GM18508 (cell line): ENCODE measurements around the gene BAHCC1.
"Not testable (repeated sequence)": the region's sequence is repeated elsewhere in the genome, so short reads cannot be mapped to it uniquely, and the experiment has no call there.

Source experiments
- ATAC-seq: cut with Tn5 transposase; IDR thresholded peaks from one replicate; pipeline ENCODE4 v1.9.1; 2021; ENCODE audit warnings: moderate number of reproducible peaks; ENCODE audit not compliant: insufficient read depth, unreplicated experiment

BAHCC1 gene

DNA sequence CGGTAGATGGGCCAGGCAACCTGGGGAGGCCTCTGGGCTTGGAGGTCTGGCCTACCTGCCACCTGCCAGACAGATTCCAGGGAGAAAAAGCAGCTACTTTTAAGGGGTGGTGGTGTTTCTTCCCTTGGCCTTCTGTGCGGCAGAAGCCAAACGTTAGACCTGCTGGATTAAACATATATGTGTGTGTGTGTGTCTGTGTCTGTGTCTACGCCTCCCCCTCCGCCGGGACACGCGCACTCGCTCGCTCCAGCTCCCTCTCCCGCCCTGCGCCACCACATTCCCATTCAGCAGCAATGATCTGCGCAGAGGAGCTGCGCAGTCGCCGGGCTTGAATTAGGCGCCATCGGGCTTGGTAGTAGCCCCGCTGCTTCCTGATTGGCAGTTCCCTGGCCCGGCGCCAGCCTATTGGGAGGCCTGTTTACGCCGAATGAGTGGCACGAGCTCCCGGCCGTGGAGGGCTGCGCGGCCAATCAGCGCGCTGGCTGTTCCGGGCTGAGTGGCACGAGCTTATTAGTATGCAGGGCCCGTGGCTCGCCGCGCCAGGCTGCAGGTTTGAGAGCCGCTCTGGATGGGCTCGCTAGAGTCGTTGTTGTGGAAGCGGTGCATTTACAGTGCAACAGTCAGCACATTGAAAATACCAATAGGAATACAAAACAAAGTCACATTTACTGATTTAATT lies at the start of gene BAHCC1:
Gene BAHCC1 (plus strand): TSS at position 537 of the 679 bp plus-strand sequence. CDS start 4,283 bp downstream, outside the sequence.
- no peak for ATAC-seq

DNA sequence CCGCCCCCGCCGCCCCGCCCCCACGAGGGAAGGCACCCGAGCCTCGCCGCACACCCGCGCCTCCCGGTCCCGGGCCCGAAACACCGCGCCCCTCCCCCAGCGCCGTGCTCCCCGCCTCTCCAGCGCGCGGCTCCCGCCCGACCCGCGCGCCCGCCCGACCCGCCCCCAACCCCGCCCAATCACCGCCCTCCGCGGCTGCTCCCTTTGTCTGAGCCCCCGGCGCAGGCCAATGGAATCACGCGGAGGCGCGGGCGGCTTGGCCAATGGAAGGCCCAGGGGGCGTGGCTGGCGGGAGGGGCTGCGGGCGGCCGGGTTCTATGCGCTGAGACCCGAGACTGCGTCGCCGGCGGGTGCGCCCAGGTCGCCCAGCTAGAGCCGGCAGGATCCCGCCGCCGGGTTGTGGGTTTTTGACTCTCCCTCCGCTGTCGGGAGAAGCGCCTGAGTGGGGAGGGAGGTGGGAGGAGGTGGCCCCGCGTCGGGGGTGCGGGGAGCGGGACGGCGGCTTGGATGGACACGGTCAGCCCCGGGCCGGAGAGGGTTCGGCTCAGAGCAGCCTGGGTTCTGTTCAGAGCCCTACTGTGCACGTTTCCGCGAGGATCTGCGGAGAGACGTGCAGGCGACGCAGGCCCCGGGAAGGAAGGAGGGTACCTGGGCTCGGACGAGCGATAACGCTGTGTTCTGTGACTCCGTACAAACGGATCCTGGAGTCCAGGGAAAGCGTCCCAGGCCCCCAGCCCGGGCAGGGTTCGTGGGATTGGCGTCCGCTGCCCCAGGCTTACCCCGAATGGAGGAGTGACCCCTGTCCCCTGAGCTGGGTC lies 49.0 kb upstream of the BAHCC1 start:
- ATAC-seq: no peak

DNA sequence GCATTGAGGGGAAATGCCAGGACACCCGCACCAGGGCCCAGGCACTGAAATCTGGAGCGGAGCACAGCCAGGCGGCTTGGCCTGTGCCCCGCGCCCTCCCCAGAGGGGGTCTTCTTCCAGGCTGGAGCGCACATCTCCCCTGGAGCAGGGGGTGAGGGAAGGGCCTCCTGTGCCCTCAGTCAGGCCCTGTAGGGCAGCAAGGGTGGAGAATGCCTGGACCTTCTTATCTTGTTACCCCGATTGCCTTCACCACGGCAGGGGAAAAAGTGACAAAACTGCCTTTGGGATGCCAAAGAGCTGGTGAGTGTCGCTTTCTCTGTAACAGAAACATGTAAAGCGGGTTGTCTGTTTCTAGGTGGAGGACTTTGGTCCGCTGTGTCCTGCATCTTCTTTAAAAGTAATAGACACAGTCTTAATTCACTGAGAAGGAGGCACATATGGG lies 48.3 kb upstream of the BAHCC1 start:
- ATAC-seq: no peak

DNA sequence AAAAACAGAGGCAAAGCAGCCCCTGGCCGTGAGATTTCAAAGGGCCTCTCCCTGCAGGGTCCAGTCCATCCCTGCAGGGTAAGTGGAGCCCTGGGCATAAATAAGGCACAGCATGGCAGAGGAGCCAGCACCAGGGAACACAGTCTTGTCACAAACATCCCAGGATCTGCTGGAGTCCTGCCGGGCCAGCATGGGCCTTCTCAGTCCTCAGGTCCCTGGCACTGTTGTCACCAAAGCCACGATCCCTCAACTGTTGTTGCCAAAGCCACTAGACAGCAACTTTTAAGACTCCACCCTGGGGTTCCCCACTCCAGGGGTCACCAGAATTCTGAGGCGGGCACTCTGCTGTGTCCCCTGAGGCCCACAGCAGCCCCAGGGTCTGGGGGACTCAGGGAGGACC lies 47.8 kb upstream of the BAHCC1 start:
- no peak for ATAC-seq

DNA sequence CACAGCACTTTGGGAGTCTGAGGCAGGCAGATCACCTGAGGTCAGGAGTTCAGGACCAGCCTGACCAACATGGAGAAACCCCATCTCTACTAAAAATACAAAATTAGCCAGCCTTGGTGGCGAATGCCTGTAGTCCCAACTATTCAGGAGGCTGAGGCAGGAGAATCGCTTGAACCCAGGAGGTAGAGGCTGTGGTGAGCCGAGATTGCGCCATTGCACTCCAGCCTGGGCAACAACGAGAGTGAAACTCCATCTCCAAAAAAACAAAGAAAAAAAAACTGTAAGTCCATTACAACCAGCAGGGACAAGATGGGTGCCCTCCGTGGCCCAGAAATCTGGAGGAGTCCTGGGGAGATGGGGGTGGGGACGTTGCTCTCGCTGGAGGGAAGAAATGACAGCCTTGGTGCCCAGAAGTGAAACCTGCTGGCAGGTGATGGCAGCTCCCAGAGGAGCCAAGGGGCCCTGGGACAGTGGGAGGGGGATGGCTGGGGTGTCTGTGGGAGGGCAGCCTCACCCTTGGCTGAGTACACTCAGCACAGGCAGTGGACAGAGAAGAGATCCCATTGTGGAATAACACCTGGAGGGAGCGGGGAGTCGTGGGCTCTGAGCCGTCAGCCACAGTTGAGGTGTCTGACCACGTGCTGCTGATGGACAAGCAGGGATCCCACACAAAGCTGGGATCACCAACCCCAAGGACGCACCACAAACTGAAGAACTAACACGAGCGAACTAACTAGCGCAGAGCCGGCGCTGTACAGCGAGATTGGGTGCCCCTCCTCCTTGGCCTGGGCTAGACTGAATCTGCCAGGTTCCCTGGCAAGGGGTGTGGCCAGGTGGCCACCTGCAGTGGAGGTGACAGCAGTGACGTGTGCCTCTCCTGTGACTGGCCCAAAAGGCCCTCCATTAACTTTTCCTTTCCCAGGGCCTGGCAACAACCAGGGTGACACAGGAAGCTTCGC lies 46.9 kb upstream of the BAHCC1 start:
- no peak for ATAC-seq

DNA sequence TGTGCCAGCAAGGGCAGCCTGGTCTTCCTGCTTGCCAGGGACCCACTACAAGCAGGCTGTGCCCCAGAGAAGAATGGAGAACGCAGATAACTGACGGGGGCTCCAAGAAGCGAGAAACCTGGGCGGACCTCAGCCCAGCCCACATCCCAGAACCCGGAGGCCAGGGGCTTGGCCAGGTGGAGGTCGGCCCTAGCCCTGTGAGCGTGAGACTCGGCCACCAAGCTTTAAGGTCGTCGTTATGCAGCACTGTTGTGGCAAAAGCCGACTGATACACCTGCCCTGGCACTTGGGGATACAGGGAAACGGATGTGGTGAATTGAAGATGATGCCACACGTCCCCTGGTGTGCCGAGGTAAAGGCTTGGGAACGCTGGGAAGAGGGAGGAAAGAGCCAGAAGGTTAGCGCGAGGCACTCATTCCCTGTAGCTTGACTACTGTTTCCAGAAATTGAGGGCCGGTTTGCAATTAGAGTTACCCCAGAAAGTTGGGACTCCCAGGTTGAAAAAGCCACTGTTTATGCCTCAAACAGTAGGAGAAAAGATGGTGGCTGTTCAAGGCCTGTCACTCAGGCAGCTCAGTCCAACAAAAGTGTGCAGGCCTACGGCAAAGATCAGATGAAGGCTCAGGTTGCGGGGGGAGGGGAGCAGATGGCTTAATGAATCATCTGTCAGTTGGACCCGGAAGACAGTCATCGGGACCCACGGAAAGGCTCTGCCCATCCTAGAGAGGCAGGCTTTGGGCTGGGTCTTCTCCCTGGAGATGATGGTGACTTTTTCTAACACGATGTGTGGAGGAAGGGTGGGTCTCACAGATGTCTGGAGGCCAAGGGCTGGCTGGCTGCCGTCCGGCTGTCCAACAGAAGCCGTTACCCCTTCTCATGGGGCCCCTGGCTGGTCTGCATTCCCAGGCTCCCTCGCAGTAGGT lies 45.6 kb upstream of the BAHCC1 start:
- no peak for ATAC-seq

DNA sequence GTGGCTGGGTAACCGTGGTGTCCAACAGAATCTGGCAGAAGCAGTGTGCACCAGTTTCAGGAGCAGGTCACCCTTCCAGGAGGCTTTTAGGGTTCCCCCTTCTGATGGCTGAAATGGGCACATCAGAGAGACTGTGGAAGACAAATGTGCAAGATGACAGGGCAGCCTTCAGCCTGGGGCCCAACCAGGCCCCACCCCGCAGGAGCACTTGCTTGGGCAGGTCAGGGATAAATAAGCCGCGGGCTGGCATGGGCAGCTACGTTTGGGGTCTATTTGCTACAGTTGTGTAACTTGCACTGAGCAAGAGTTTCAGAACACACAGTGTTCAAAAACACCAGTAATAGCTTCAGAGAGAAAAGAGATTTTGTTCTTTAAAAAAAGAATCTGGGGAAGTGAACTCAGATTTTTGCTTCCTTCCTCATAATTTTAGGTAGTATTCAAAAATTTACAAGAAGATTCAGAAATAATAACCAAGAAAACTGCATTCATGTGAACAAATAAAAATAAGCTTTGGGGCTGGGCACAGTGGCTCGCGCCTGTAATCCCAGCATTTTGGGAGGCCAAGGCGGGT lies 44.9 kb upstream of the BAHCC1 start:
- ATAC-seq: no peak

DNA sequence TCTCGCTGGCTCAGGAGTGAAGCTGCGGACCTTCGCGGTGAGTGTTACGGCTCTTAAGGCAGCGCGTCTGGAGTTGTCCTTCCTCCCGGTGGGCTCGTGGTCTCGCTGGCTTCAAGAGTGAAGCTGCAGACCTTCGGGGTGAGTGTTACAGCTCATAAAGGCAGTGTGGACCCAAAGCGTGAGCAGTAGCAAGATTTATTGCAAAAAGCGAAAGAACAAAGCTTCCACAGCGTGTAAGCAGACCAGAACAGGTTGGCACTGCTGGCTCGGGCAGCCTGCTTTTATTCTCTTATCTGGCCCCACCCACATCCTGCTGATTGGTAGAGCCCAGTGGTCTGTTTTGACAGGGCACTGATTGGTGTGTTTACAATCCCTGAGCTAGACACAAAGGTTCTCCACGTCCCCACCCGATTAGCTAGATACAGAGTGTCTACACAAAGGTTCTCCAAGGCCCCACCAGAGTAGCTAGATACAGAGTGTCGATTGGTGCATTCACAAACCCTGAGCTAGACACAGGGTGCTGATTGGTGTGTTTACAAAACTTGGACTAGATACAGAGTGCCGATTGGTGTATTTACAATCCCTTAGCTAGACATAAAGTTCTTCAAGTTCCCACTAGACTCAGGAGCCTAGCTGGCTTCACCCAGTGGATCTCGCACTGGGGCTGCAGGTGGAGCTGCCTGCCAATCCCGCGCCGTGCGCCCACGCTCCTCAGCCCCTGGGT lies 43.8 kb upstream of the BAHCC1 start:
- not testable (repeated sequence) for ATAC-seq

DNA sequence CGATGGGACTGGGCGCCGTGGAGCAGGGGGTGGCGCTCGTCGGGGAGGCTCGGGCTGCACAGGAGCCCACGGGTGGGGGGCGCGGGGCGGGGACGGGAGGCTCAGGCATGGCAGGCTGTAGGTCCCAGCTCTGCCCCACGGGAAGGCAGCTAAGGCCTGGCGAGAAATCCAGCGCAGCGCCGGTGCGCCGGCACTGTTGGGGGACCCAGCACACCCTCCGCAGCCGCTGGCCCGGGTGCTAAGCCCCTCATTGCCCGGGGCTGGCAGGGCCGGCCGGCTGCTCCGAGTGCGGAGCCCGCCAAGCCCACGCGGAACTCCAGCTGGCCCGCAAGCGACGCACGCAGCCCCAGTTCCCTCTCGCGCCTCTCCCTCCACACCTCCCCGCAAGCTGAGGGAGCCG lies 43.2 kb upstream of the BAHCC1 start:
- not testable (repeated sequence) for ATAC-seq

DNA sequence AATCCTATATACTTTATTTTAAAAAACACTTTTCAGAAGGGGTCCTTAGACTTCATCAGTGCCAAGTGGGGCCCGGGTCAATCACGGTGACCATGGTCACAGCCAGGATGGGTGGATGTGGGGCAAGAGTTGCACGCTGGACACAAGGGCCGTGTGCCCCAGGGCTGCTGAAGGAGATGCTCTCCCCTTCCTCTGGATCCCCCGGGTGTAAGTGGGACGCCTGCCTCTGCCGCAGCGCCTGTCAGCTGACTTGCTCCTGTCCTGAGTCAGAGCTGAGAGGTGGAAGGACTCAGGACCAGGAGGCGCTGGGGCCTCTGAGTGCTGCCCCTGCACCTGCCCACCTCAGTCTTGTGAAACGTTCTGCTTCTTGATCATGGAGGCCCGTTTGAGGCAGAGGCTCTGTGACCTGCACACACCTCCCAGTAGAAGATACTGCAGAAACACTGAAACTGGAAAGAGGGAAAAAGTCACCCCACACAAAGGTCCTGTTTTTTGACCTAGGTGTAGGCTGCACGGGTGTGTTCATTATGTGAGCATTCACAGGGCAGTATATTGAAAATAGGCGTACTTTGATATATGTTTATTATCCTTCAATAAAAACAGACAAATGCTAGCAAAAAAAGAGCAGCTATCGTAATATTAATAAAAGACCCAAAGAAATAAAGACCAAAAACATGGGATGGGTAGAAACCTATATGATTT lies 40.9 kb upstream of the BAHCC1 start:
- no peak for ATAC-seq

DNA sequence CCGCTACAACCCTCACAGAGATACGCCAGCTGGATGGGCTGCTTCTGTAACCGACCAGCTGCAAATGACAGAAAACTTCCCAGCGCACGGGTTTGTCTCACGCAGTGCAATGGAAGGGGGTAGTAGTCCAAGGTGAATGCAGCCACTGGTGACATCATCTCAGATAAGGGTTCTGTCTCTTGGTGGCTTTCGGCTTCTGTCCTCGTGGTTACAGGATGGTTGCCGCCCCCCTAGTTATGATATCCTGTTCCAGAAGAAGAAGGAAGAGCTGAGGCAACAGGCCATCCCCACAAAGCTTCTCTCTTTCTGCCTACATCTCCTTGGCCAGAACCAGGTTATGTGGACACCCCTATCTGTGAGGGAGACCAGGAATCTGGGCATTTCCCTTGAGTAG lies 40.3 kb upstream of the BAHCC1 start:
- no peak for ATAC-seq

DNA sequence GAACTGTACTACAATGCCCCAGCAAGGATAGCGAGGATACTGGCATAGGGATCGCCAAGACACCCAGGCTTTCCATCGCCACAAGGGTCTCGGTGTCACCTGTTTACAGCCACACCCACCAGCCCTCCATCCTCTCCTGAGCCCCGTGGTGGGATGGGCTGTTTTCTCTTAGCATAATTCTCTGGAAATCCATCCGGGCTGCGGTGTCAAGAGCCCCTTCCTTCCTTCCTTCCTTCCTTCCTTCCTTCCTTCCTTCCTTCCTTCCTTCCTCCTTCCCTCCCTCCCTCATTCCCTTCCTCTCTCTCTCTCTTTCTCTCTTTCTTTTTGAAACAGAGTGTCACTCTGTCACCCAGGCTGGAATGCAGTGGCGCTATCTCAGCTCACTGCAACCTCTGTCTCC lies 36.0 kb upstream of the BAHCC1 start:
- no peak for ATAC-seq

DNA sequence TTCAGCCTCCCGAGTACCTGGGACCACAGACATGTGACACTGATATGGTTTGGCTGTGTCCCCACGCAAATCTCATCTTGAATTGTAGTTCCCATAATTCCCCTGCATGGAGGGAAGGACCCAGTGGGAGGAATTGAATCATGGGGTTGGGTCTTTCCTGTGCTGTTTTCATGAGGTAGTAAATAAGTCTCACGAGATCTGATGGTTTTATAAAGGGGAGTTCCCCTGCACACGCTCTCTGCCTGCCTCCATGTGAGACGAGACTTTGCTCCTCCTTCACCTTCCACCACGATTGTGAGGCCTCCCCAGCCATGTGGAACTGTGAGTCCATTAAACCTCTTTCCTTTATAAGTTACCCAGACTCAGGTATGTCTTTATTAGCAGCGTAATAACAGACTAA lies 33.3 kb upstream of the BAHCC1 start:
- ATAC-seq: not testable (repeated sequence)

DNA sequence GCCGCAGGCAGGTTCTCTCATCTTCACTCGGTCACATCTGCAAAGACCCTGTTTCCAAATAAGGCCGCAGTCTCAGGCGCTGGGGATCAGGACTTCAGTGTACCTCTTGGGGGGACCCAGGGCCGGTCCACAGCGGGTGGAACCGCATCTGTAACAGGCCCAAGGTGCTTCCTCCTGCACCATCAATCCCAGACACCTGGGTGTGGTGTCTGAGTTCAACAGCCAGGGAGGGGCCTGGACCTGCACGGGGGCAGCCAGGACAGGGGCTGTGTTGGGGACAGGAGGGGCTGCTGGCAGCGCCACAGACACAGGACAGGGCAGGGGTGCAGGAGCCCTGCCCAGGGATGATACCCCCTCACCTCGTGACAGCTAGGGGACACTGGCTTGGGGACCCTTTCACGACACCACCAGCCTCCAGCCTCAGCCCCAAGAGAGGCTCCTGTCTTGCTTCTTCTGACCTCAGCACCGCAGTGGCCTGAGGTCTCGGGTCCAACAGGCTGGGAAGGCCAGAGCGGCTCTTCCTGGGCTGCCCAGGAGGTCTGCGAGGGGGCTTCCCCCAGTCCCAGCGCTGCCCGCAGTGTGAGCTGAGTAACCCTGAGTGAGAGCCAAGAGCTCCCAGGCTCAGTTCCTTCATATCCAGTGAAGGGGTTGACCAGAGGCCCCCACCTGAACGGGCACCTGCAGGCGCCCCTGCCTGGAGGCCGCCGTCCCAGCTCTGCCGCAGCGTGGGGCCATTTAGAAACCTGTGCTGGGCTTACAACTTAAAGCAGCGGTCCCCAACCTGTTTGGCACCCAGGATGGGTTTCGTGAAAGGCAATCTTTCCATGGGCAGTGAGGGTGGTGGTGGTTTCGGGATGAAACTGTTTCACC lies 30.7 kb upstream of the BAHCC1 start:
- ATAC-seq: no peak

DNA sequence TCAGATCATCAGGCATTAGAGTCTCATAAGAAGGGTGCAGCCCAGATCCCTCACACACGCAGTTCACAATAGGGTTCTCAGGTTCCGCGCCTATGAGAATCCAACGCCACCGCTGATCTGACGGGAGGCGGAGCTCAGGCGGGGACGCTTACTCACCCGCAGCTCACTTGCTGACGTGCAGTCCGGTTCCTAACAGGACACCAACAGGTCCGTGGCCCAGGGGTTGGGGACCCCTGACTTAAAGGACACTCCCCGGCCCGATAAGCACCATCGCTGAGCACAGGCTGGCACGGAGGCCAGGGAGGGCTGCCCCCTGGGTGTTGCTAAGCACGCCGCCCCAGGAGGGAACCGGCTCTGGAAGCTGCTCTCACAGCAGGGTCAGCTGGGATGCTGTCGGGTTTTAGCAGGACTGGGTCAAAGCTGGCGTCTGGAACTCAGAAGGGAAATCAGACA lies 30.1 kb upstream of the BAHCC1 start:
- no peak for ATAC-seq

DNA sequence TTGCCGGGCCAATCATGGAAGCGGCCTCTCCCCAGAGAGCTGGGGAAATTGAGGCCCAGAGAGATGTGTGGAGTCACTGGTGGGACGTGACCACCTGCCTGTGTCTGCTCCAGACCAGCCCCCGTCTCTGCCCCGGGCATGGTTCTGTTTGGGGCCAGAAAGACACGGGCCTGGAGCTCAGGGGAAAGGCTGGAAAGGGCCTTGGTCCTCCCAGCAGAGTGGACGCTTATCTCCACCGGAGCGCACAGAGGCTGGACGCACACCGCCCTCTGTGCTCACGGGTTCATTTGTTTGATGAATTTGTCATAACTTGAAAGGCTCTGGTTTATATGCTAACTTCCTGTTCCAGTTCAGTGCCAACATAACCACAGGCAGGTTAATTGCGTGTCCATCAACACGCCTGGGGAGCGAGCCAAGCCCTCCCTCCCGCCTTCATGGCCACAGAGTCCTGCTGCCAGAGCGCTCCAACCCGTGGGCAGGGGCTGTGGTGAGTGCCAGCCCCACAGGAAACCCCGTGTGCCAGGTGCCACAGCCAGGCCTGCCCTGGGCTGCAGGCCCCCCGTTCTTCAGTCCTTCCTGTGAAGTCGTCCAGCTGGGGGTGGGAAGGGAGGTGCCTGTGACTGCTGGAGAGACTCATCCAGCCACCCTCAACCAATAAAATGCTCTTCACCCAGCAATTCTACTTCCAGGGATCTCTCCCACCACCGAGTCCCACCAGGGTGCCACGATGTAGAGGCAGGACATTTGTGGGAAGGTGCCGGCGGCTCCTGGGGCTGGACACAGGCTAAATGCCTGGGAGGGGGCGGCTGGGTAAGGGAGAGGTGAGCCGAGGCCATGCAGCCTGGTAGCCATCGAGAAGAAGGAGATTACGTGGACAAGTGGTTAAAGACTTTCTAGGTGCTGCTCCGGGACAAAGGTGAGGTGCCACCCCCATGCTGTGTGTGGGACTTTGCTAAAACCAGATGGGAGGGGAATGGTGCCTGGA lies 29.4 kb upstream of the BAHCC1 start:
- ATAC-seq: no peak
